IgD-negative memory B cell (primary cell): ENCODE data around the gene OIT3. TPM values are rescaled to one million over a fixed set of nuclear protein-coding genes. Genes with fewer than 3 reads are reported as not detected.
"Not testable (repeated sequence)": the region's sequence is repeated elsewhere in the genome, so short reads cannot be mapped to it uniquely, and the experiment has no call there.

Experiments used
- H3K27ac Mint-ChIP-seq, 3 donors: one replicate each; pipeline ENCODE4 v1.8.0; 2020 to 2022; ENCODE audit warnings: mild to moderate bottlenecking in 3 of 3, mixed read lengths in 3 of 3, moderate library complexity in 1 of 3
- H3K27me3 Mint-ChIP-seq: one replicate; pipeline ENCODE4 v1.8.0; 2021; ENCODE audit warnings: mixed read lengths
- H3K36me3 Mint-ChIP-seq: one replicate; pipeline ENCODE4 v1.8.0; 2020; ENCODE audit warnings: mild to moderate bottlenecking, mixed read lengths
- H3K4me1 Mint-ChIP-seq, 3 donors: one replicate each; pipeline ENCODE4 v1.8.0; 2020 to 2022; ENCODE audit warnings: mixed read lengths in 3 of 3, mild to moderate bottlenecking in 1 of 3
- H3K4me3 Mint-ChIP-seq, 4 donors: one replicate each; pipeline ENCODE4 v1.8.0; 2020 to 2022; ENCODE audit warnings: mild to moderate bottlenecking in 4 of 4, mixed read lengths in 4 of 4, moderate library complexity in 3 of 4
- H3K9me3 Mint-ChIP-seq, 3 donors: one replicate each; pipeline ENCODE4 v1.8.0; 2020 to 2021; ENCODE audit warnings: mixed read lengths in 3 of 3, mild to moderate bottlenecking in 1 of 3
- polyA plus RNA-seq: library from polyadenylated mRNA; unstranded; fragments of 300-500 nt; fragmentation: Illumina TruSeq; gene quantifications from one replicate; pipeline ENCODE4 v1.2.3, GENCODE V29; 2021

Gene OIT3
- polyA plus RNA-seq, 1 donor from 2014 or later: not detected

GRCh38 chr10:72886621-72887020, 6.9 kb upstream of the OIT3 start:
- Mint-ChIP-seq H3K4me3 (no peak overlapping the region), H3K9me3 (peaks cover 0 to 7% (median 0%) of the 10 kb centered on the region in 3 donors), H3K4me1 (peaks cover 0 to 6% (median 6%) of the 10 kb centered on the region in 3 donors), H3K27me3 (no peaks in the 10 kb centered on the region), H3K36me3 (peaks cover 21% of the 10 kb centered on the region), H3K27ac (no peak overlapping the region)

- Mint-ChIP-seq H3K27ac (no peak overlapping the region), H3K4me3 (peak overlapping the region in 1 of 4 donors; percentile 6), H3K4me1 (peaks cover 0 to 6% (median 6%) of the 10 kb centered on the region in 3 donors), H3K9me3 (peaks cover 0 to 5% (median 0%) of the 10 kb centered on the region in 3 donors), H3K27me3 (no peaks in the 10 kb centered on the region), H3K36me3 (peaks cover 17% of the 10 kb centered on the region)
Measured at GRCh38 chr10:72887043-72887442, 6.5 kb upstream of the OIT3 start.

- Mint-ChIP-seq H3K4me1 (peaks cover 0 to 6% (median 6%) of the 10 kb centered on the region in 3 donors), H3K36me3 (peaks cover 13% of the 10 kb centered on the region), H3K4me3 (no peak overlapping the region), H3K9me3 (no peaks in the 10 kb centered on the region), H3K27ac (no peak overlapping the region), H3K27me3 (no peaks in the 10 kb centered on the region)
Measured at GRCh38 chr10:72888151-72888638, 5.3 kb upstream of the OIT3 start.

GRCh38 chr10:72889391-72889831, 4.1 kb upstream of the OIT3 start:
- peaks cover 9% of the 10 kb centered on the region for H3K36me3 Mint-ChIP-seq
- no peaks in the 10 kb centered on the region for H3K9me3 Mint-ChIP-seq
- no peak overlapping the region for H3K4me3 Mint-ChIP-seq
- peaks cover 0 to 6% (median 6%) of the 10 kb centered on the region in 3 donors for H3K4me1 Mint-ChIP-seq
- H3K27me3 Mint-ChIP-seq: no peaks in the 10 kb centered on the region
- no peak overlapping the region for H3K27ac Mint-ChIP-seq

- no peaks in the 10 kb centered on the region for H3K27me3 Mint-ChIP-seq
- peaks cover 0 to 6% (median 3%) of the 10 kb centered on the region in 3 donors for H3K4me1 Mint-ChIP-seq
- H3K9me3 Mint-ChIP-seq: no peaks in the 10 kb centered on the region
- peaks cover 9% of the 10 kb centered on the region for H3K36me3 Mint-ChIP-seq
- no peak overlapping the region for H3K4me3 Mint-ChIP-seq
- H3K27ac Mint-ChIP-seq: no peak overlapping the region
Measured at GRCh38 chr10:72890086-72890485, 3.5 kb upstream of the OIT3 start.

GRCh38 chr10:72895236-72895850, 1.8 kb downstream of the OIT3 start:
- Mint-ChIP-seq H3K36me3 (peaks cover 3% of the 10 kb centered on the region), H3K27me3 (no peaks in the 10 kb centered on the region), H3K9me3 (no peaks in the 10 kb centered on the region), H3K27ac (no peak overlapping the region), H3K4me3 (no peak overlapping the region), H3K4me1 (no peaks in the 10 kb centered on the region)

GRCh38 chr10:72898616-72899015, 5.1 kb downstream of the OIT3 start:
- Mint-ChIP-seq H3K4me3 (no peak overlapping the region), H3K27me3 (no peaks in the 10 kb centered on the region), H3K4me1 (no peaks in the 10 kb centered on the region), H3K27ac (no peak overlapping the region), H3K36me3 (peaks cover 3% of the 10 kb centered on the region), H3K9me3 (no peaks in the 10 kb centered on the region)

GRCh38 chr10:72899545-72899944, 6.0 kb downstream of the OIT3 start:
- Mint-ChIP-seq H3K4me3 (no peak overlapping the region), H3K27me3 (no peaks in the 10 kb centered on the region), H3K27ac (no peak overlapping the region), H3K9me3 (no peaks in the 10 kb centered on the region), H3K4me1 (no peaks in the 10 kb centered on the region), H3K36me3 (no peaks in the 10 kb centered on the region)

GRCh38 chr10:72903941-72904446, 10.5 kb downstream of the OIT3 start:
- H3K36me3 Mint-ChIP-seq, H3K4me3 Mint-ChIP-seq, H3K27me3 Mint-ChIP-seq, H3K27ac Mint-ChIP-seq, H3K4me1 Mint-ChIP-seq, H3K9me3 Mint-ChIP-seq: not testable (repeated sequence)

- Mint-ChIP-seq H3K4me3 (peak overlapping the region in 1 of 4 donors; percentile 43), H3K9me3 (no peaks in the 10 kb centered on the region), H3K36me3 (no peaks in the 10 kb centered on the region), H3K27ac (no peak overlapping the region), H3K4me1 (no peaks in the 10 kb centered on the region), H3K27me3 (no peaks in the 10 kb centered on the region)
Measured at GRCh38 chr10:72904806-72905205, 11.3 kb downstream of the OIT3 start.

- Mint-ChIP-seq H3K4me1 (no peaks in the 10 kb centered on the region), H3K4me3 (no peak overlapping the region), H3K36me3 (no peaks in the 10 kb centered on the region), H3K9me3 (no peaks in the 10 kb centered on the region), H3K27me3 (no peaks in the 10 kb centered on the region), H3K27ac (no peak overlapping the region)
Measured at GRCh38 chr10:72906446-72906845, 12.9 kb downstream of the OIT3 start.

GRCh38 chr10:72910705-72911104, 17.2 kb downstream of the OIT3 start:
- H3K9me3 Mint-ChIP-seq: no peaks in the 10 kb centered on the region
- no peaks in the 10 kb centered on the region for H3K4me1 Mint-ChIP-seq
- no peak overlapping the region for H3K4me3 Mint-ChIP-seq
- no peaks in the 10 kb centered on the region for H3K27me3 Mint-ChIP-seq
- no peaks in the 10 kb centered on the region for H3K36me3 Mint-ChIP-seq
- no peak overlapping the region for H3K27ac Mint-ChIP-seq

GRCh38 chr10:72911758-72912157, 18.2 kb downstream of the OIT3 start:
- Mint-ChIP-seq H3K36me3 (no peaks in the 10 kb centered on the region), H3K9me3 (no peaks in the 10 kb centered on the region), H3K4me1 (no peaks in the 10 kb centered on the region), H3K4me3 (no peak overlapping the region), H3K27ac (no peak overlapping the region), H3K27me3 (no peaks in the 10 kb centered on the region)

- no peak overlapping the region for H3K4me3 Mint-ChIP-seq
- no peaks in the 10 kb centered on the region for H3K4me1 Mint-ChIP-seq
- H3K9me3 Mint-ChIP-seq: no peaks in the 10 kb centered on the region
- H3K36me3 Mint-ChIP-seq: no peaks in the 10 kb centered on the region
- no peak overlapping the region for H3K27ac Mint-ChIP-seq
- no peaks in the 10 kb centered on the region for H3K27me3 Mint-ChIP-seq
Measured at GRCh38 chr10:72912736-72913135, 19.2 kb downstream of the OIT3 start.

GRCh38 chr10:72913287-72913686, 19.7 kb downstream of the OIT3 start:
- peaks cover 2% of the 10 kb centered on the region for H3K27me3 Mint-ChIP-seq
- H3K4me3 Mint-ChIP-seq: no peak overlapping the region
- peaks cover 0 to 1% (median 0%) of the 10 kb centered on the region in 3 donors for H3K4me1 Mint-ChIP-seq
- H3K36me3 Mint-ChIP-seq: no peaks in the 10 kb centered on the region
- no peak overlapping the region for H3K27ac Mint-ChIP-seq
- H3K9me3 Mint-ChIP-seq: no peaks in the 10 kb centered on the region

- peaks cover 11% of the 10 kb centered on the region for H3K27me3 Mint-ChIP-seq
- not testable (repeated sequence) for H3K4me3 Mint-ChIP-seq, H3K36me3 Mint-ChIP-seq, H3K27ac Mint-ChIP-seq, H3K4me1 Mint-ChIP-seq
- peaks cover 4 to 15% (median 14%) of the 10 kb centered on the region in 3 donors for H3K9me3 Mint-ChIP-seq
Measured at GRCh38 chr10:72917201-72917600, 23.7 kb downstream of the OIT3 start.
